A673 (cell line): ENCODE measurements around the gene PLEKHG2.

ENCODE experiments used
- CTCF ChIP-seq: fragments of 300-800, 200-600 bp; sonication (generic); conservative IDR thresholded peaks from 2 replicates; pipeline ENCODE4 v1.5.1; 2017; ENCODE audit warnings: low read depth, mild to moderate bottlenecking, antibody characterized with exemption, low read length, moderate library complexity, mixed read lengths
- EZH2 ChIP-seq: fragments of 200-600 bp; sonication (generic); IDR thresholded peaks from 2 replicates; pipeline ENCODE4 v1.6.1; 2017; ENCODE audit warnings: borderline replicate concordance, low read depth, mild to moderate bottlenecking, mixed read lengths, antibody characterized with exemption, low read length; ENCODE audit not compliant: poor library complexity, severe bottlenecking

- TF ChIP-seq CTCF = no peak
- TF ChIP-seq EZH2 = no peak
Measured at GRCh38 chr19:39390751-39391437, 21.6 kb upstream of the PLEKHG2 start, which contains the start of the genes MED29 and PAF1.
